Lung (tissue), 12 donors: Measurements from ENCODE around the gene SH3PXD2A. TPM values are rescaled to one million over a fixed set of nuclear protein-coding genes. Genes with fewer than 3 reads are reported as not detected.

Experiments
- ATAC-seq: fragments of 200-7000 bp; cut with Tn5 transposase; one replicate; pipeline ENCODE4 v1.9.1; 2020; ENCODE audit warnings: moderate number of reproducible peaks; ENCODE audit not compliant: insufficient read depth, low FRiP score
- DNase-seq, 3 donors: peaks; one replicate each; pipeline ENCODE4 v3.0.0-alpha.2; 2013 to 2017
- H3K27ac ChIP-seq, 2 donors: one replicate each; pipeline ENCODE4 v1.5.1; 2013; ENCODE audit warnings: mild to moderate bottlenecking in 2 of 2, moderate library complexity in 2 of 2, control low read depth in 1 of 2, inconsistent platforms in 1 of 2, low read depth in 1 of 2, low read length in 1 of 2
- H3K27me3 ChIP-seq, 3 donors: one replicate each; pipeline ENCODE4 v1.5.1; 2013; ENCODE audit warnings: low read length in 2 of 3; ENCODE audit not compliant: control insufficient read depth in 3 of 3, insufficient read depth in 3 of 3
- H3K36me3 ChIP-seq, 4 donors: one replicate each; pipeline ENCODE4 v1.5.1; 2013; ENCODE audit warnings: low read length in 4 of 4, mild to moderate bottlenecking in 1 of 4, moderate library complexity in 1 of 4; ENCODE audit not compliant: control insufficient read depth in 4 of 4, insufficient read depth in 4 of 4
- H3K4me1 ChIP-seq, 5 donors: one replicate each; pipeline ENCODE4 v1.5.1; 2013; ENCODE audit warnings: low read length in 5 of 5, mild to moderate bottlenecking in 2 of 5, moderate library complexity in 1 of 5; ENCODE audit not compliant: control insufficient read depth in 5 of 5, insufficient read depth in 5 of 5
- H3K4me3 ChIP-seq: one replicate; pipeline ENCODE4 v1.5.1; 2013; ENCODE audit warnings: mild to moderate bottlenecking, control low read depth, moderate library complexity
- H3K9ac ChIP-seq, 2 donors: one replicate each; pipeline ENCODE4 v1.5.1; 2013; ENCODE audit warnings: low read length in 2 of 2, control low read depth in 1 of 2; ENCODE audit not compliant: insufficient read depth in 1 of 2
- H3K9me3 ChIP-seq, 4 donors: one replicate each; pipeline ENCODE4 v1.5.1; 2013; ENCODE audit warnings: low read length in 3 of 4, mild to moderate bottlenecking in 1 of 4, moderate library complexity in 1 of 4; ENCODE audit not compliant: control insufficient read depth in 4 of 4, insufficient read depth in 3 of 4
- WGBS, 2 donors: extraction: QIAGEN DNeasy Blood & Tissue Kit; methylation state at CpG; one replicate each; pipeline ENCODE4 v1.1.7; 2013; 5-methylcytosine and 5-hydroxymethylcytosine counted together
- polyA plus RNA-seq, 2 donors: library from polyadenylated mRNA; stranded (reverse); fragments of 200-250 nt; gene quantifications; one replicate each; pipeline ENCODE4 v1.2.1, GENCODE V29; 2013
- total RNA-seq, 2 donors: library from RNA; depleted of rRNA in 1 of 2; stranded (reverse); fragments of >200 nt in 1 of 2; gene quantifications; one replicate each; pipeline ENCODE4 v1.2.1, GENCODE V29; 2014 to 2021
- TF ChIP-seq, protein P1 (sequence below): IDR thresholded peaks from 2 replicates; pipeline ENCODE4 v1.5.1; 2012; ENCODE audit warnings: mild to moderate bottlenecking; ENCODE audit errors: control extremely low read depth, extremely low read depth
- donor health status: control.
- donor health status: control.
- donor health status: Bipolar disorder and iron deficiency.
- donor health status: healthy.
- donor health status: DM: yes; HTN: yes; CAD: no.

Gene SH3PXD2A
- total and polyA plus RNA-seq, 4 donors = 9.9 to 53.2 (median 29.2) TPM

DNA sequence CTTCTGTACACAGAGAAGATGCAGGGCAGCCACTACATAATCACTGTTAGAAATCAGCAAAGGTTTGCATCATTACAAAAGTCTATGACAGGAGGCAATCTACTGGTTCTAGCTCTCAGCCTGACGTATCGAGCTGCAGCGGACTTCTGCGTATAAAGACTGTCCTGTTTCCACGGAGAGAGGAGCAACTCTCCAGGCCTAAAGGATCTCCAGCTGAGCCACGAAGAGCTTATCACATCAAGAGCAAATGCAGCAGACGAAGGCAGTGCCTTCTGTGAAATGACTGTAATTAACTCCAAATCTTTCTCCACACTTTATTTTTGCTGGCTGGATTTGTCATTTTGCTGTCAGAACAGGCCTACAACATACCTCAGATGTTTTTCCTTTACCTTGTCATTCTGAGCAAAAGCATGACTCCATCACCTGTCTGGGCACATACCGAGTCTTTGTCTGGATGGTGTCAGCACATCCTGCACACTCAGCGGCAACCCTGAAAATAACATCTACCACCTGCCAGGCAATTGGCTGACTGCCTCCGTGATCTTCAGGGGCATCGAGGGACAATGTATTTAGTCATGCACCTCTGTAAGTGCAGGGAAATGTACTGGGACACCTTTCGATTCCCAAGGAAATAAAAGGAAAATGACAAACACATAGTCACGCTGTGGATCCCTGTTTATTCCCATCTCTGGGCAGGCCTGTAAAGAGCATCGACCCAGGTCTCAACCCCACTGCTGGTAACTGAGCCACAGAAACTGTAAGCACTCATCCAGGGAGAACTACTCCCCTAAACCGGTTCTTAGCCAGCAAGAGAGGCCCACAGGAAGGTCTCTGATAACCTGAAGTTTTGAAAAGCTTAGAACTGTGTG lies 26.3 kb upstream of the SH3PXD2A start:
- Histone ChIP-seq H3K4me3 (no peak overlapping the region), H3K27ac (peak overlapping the region in 1 of 2 donors; percentile 68), H3K36me3 (peaks cover 4 to 45% (median 30%) of the 10 kb centered on the region in 4 donors), H3K9ac (no peak overlapping the region), H3K9me3 (no peaks in the 10 kb centered on the region), H3K4me1 (no peaks in the 10 kb centered on the region), H3K27me3 (no peaks in the 10 kb centered on the region)
- WGBS, 2 donors = 87 to 95% methylated on average over 15 of the region's 15 CpGs
- no peak for ATAC-seq
- DNase-seq = no peak
- TF ChIP-seq, protein P1, sequence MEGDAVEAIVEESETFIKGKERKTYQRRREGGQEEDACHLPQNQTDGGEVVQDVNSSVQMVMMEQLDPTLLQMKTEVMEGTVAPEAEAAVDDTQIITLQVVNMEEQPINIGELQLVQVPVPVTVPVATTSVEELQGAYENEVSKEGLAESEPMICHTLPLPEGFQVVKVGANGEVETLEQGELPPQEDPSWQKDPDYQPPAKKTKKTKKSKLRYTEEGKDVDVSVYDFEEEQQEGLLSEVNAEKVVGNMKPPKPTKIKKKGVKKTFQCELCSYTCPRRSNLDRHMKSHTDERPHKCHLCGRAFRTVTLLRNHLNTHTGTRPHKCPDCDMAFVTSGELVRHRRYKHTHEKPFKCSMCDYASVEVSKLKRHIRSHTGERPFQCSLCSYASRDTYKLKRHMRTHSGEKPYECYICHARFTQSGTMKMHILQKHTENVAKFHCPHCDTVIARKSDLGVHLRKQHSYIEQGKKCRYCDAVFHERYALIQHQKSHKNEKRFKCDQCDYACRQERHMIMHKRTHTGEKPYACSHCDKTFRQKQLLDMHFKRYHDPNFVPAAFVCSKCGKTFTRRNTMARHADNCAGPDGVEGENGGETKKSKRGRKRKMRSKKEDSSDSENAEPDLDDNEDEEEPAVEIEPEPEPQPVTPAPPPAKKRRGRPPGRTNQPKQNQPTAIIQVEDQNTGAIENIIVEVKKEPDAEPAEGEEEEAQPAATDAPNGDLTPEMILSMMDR = no peak

DNA sequence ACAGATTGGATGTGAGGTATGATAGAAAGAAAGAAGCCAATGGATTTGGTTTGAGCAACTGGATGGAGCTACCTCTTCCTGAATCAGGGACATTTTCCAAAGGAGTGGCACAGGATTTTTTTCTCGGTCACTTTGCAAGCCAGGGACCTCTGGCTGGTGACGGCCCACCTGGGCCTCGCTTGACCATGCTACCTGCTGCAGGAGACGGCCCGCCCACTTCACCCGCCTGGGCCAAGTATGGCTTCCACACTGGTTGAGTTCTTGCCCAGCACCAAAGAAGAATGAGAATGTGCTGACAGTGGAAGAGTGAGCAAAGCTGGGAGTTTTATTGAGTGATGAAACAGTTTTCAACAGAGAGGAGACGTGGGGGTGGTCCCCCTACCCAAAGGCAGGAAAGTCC lies 24.5 kb upstream of the SH3PXD2A start:
- 96 to 97% methylated on average over 7 of the region's 7 CpGs for WGBS, 2 donors
- Histone ChIP-seq H3K9me3 (no peaks in the 10 kb centered on the region), H3K27ac (no peak overlapping the region), H3K4me1 (peaks cover 0 to 2% (median 0%) of the 10 kb centered on the region in 5 donors), H3K9ac (no peak overlapping the region), H3K4me3 (no peak overlapping the region), H3K36me3 (peaks cover 4 to 41% (median 27%) of the 10 kb centered on the region in 4 donors), H3K27me3 (no peaks in the 10 kb centered on the region)
- DNase-seq = no peak
- TF ChIP-seq, protein P1 = no peak
- no peak for ATAC-seq

DNA sequence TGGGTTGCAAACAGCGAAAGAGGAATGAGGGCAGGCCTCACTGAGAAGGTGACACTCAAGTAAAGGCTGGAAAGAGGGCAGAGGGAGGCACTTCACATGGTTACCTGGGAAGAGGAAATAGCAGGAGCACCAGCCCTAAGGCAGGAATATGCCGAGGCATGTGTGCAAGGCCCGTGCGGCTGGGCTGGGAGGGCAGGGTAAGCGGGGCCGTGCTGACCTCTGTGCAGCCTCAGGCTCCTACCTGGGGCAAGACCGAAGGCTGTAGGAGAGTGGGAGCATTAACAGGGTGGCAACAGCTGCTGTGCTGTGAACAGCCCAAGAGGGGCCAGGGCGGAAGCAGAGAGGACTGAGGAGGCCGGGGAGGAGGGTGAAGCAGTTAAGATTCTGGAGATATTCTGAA lies 24.0 kb upstream of the SH3PXD2A start:
- Histone ChIP-seq H3K27ac (no peak overlapping the region), H3K4me3 (no peak overlapping the region), H3K9me3 (no peaks in the 10 kb centered on the region), H3K9ac (no peak overlapping the region), H3K27me3 (no peaks in the 10 kb centered on the region), H3K4me1 (peaks cover 0 to 6% (median 2%) of the 10 kb centered on the region in 5 donors), H3K36me3 (peaks cover 4 to 41% (median 27%) of the 10 kb centered on the region in 4 donors)
- WGBS, 2 donors = 85 to 91% methylated on average over 9 of the region's 9 CpGs
- ATAC-seq (no peak), DNase-seq (no peak)
- TF ChIP-seq, protein P1 = no peak
